GM19035 (cell line): ENCODE measurements around the gene FLOT1.
"Not testable (repeated sequence)": the region's sequence is repeated elsewhere in the genome, so short reads cannot be mapped to it uniquely, and the experiment has no call there.

Experiments
- ATAC-seq: cut with Tn5 transposase; IDR thresholded peaks from one replicate; pipeline ENCODE4 v1.9.1; 2021; ENCODE audit not compliant: unreplicated experiment

FLOT1 gene

GRCh38 chr6:30723843-30724741, 18.4 kb downstream of the FLOT1 start:
- ATAC-seq = not testable (repeated sequence)

- not testable (repeated sequence) for ATAC-seq
These were observed 19.2 kb downstream of the FLOT1 start for GRCh38 chr6:30723159-30723842.

- no peak for ATAC-seq
These were observed 20.0 kb downstream of the FLOT1 start for GRCh38 chr6:30722280-30723112.

- not testable (repeated sequence) for ATAC-seq
These were observed 20.5 kb downstream of the FLOT1 start for GRCh38 chr6:30722025-30722279.

- ATAC-seq = peak; percentile 22
These were observed 21.1 kb downstream of the FLOT1 start for GRCh38 chr6:30721198-30722024.

GRCh38 chr6:30720738-30721197, 21.7 kb downstream of the FLOT1 start:
- ATAC-seq = no peak

- ATAC-seq = peak; percentile 37
These were observed 22.4 kb downstream of the FLOT1 start, which contains the start of gene TUBB for GRCh38 chr6:30719791-30720737. TUBB (plus strand) TSS chr6:30720352; CDS start chr6:30720507, 155 bp downstream.

- ATAC-seq = no peak
These were observed 23.1 kb downstream of the FLOT1 start for GRCh38 chr6:30719356-30719755.

- ATAC-seq = not testable (repeated sequence)
These were observed 24.4 kb downstream of the FLOT1 start for GRCh38 chr6:30717845-30718720.

- peak; percentile 71 for ATAC-seq
These were observed 25.2 kb downstream of the FLOT1 start, which contains the start of gene MDC1 for GRCh38 chr6:30717129-30717844. MDC1 (minus strand) TSS chr6:30717281; CDS start chr6:30715175, 2,106 bp downstream.

GRCh38 chr6:30716879-30717128, 25.7 kb downstream of the FLOT1 start:
- ATAC-seq = no peak

GRCh38 chr6:30714263-30714662, 28.2 kb downstream of the FLOT1 start:
- no peak for ATAC-seq

GRCh38 chr6:30712441-30712945, 30.0 kb downstream of the FLOT1 start:
- no peak for ATAC-seq

- ATAC-seq = peak; percentile 51
These were observed 30.6 kb downstream of the FLOT1 start for GRCh38 chr6:30711758-30712380.

- no peak for ATAC-seq
These were observed 33.2 kb downstream of the FLOT1 start for GRCh38 chr6:30709101-30709868.

- no peak for ATAC-seq
These were observed 35.1 kb downstream of the FLOT1 start for GRCh38 chr6:30707281-30707850.
